GM12873 (cell line): ENCODE measurements around the gene NUCKS1.

Experiments
- CTCF ChIP-seq: IDR thresholded peaks from 2 replicates; pipeline ENCODE4 v1.5.1; 2012; ENCODE audit warnings: low read depth, mild to moderate bottlenecking, moderate library complexity, low read length, control low read depth; ENCODE audit not compliant: insufficient read depth; ENCODE audit errors: missing control alignments

Gene NUCKS1

GRCh38 chr1:205689479-205689878, 60.5 kb downstream of the NUCKS1 start:
- no peak for TF ChIP-seq CTCF

GRCh38 chr1:205688171-205689080, 61.6 kb downstream of the NUCKS1 start:
- no peak for TF ChIP-seq CTCF

DNA sequence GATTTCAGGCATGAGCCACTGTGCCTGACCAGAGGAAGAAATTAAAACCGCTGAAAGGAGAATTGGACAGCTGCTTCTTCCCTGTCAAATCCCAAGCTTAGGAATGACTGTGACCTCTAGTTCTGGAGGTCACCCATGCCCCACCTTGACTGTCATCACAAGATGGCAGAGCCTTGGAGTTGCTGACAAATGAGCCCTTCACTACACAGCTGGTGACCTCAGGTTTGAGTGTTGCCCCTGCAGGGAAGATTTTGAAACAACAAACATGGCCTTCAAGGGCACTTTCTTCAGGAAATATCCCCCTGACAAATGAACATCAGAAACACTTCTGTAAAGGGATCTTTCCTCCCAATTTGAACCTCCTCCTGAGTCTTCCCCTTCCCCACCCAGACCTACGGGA, 62.7 kb downstream of the NUCKS1 start:
- no peak for TF ChIP-seq CTCF

GRCh38 chr1:205681364-205681763, 68.6 kb downstream of the NUCKS1 start:
- TF ChIP-seq CTCF: no peak

GRCh38 chr1:205680073-205680851, 69.7 kb downstream of the NUCKS1 start, which contains the start of gene SLC45A3:
SLC45A3 (minus strand) TSS chr1:205680509; CDS start chr1:205664656, 15,853 bp downstream.
- no peak for TF ChIP-seq CTCF

GRCh38 chr1:205678286-205679111, 71.5 kb downstream of the NUCKS1 start:
- no peak for TF ChIP-seq CTCF
